ENCODE measurements around the gene IL1A. TPM values are rescaled to one million over a fixed set of nuclear protein-coding genes. Genes with fewer than 3 reads are reported as not detected.
A peak's percentile ranks its signal among the peaks of the same experiment; 100 is the strongest.
"Not testable (repeated sequence)": the region's sequence is repeated elsewhere in the genome, so short reads cannot be mapped to it uniquely, and the experiment has no call there.

IL1A gene, protein sequence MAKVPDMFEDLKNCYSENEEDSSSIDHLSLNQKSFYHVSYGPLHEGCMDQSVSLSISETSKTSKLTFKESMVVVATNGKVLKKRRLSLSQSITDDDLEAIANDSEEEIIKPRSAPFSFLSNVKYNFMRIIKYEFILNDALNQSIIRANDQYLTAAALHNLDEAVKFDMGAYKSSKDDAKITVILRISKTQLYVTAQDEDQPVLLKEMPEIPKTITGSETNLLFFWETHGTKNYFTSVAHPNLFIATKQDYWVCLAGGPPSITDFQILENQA
- total RNA-seq (not detected in 2 replicates), polyA plus RNA-seq (not detected in 2 replicates)

DNA sequence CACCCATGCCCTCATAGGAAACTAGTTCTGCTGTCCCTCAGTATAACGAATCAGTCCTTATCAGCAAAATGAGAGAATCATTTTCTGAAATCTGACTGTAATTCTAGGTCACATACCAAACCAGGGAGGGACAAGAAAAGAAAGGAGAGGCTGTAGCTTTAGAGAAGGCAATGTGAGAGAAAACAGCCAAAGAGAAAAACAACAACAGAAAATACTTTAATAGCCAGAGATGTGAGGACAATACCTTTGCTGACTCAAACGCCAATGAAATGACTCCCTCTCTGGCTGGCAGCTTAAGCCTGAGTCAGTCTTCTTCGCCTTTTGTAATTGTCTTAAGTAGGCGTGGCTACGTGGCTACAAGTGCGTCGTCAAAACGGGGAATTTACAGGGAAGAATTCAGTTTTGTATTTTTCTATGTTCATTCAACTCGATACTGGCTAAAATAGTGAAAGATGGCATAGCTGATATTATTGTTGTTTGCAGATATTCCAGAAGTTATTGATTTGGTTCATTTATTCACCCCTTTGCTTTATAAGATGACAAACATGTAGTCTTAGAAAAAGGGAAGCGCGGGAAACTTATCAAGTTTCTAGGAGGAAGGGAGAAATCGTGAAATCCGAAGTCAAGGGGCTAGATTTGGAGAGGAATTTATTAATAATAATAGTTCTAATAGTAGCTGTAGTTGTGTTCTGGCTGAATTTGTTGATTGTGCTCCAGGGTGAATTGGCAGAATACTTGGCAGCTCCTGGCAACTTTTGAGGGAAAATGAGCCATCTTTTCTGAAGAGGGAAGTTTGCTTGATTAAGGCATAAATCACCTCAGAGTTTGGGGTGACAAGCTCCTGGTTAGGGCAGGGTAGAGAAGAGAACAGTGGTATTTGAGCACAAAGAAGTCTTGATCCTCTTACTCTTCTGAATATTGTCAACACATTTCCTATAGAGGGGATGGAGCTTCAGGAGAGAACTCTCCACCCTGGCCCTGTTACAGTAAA, at the start of gene IL1A:
TSS of gene IL1A (minus strand) at position 295 of the 991 bp plus-strand sequence. CDS start 723 bp downstream, outside the sequence.
- Histone ChIP-seq H3K9me3 (ENCODE audit: low read depth) (no peaks in the 10 kb centered on the region), H3K27me3 (no peaks in the 10 kb centered on the region), H3K36me3 (no peaks in the 10 kb centered on the region), H3K27ac (no peak within 1 kb of the TSS), H3K4me3 (no peak within 1 kb of the TSS), H3K4me1 (ENCODE audit: low read depth) (no peaks in the 10 kb centered on the region)
- TF ChIP-seq, protein P1, sequence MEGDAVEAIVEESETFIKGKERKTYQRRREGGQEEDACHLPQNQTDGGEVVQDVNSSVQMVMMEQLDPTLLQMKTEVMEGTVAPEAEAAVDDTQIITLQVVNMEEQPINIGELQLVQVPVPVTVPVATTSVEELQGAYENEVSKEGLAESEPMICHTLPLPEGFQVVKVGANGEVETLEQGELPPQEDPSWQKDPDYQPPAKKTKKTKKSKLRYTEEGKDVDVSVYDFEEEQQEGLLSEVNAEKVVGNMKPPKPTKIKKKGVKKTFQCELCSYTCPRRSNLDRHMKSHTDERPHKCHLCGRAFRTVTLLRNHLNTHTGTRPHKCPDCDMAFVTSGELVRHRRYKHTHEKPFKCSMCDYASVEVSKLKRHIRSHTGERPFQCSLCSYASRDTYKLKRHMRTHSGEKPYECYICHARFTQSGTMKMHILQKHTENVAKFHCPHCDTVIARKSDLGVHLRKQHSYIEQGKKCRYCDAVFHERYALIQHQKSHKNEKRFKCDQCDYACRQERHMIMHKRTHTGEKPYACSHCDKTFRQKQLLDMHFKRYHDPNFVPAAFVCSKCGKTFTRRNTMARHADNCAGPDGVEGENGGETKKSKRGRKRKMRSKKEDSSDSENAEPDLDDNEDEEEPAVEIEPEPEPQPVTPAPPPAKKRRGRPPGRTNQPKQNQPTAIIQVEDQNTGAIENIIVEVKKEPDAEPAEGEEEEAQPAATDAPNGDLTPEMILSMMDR (IDR thresholded peaks at IDR 0.05; ENCODE audit: low read depth, low read length): no peak
- DNase-seq (ENCODE audit: low read depth in 1 of 2, low spot score in 1 of 2): peak in 1 of 2 donors; percentile 71

DNA sequence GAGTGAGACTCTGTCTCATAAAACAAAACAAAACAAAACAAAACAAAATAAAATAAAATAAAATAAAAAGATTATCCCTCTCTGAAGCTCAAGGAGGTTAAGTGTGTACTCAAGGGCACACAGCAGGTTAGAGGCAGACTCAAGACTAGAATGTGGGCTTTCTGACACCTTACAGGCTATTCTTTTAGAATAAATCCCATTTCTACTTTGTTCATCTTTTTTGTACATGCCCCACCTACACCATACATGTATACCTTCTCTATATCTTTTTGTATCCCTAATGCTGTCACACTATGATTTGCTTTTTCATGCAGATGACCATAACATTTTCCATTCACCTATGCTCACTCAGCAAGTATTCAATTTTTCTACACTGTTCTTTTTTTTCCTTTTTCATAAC, 49.7 kb upstream of the IL1A start:
- Histone ChIP-seq H3K27ac (no peak overlapping the region), H3K36me3 (no peaks in the 10 kb centered on the region), H3K27me3 (no peaks in the 10 kb centered on the region), H3K4me3 (no peak overlapping the region), H3K9me3 (ENCODE audit: low read depth) (no peaks in the 10 kb centered on the region), H3K4me1 (ENCODE audit: low read depth) (no peaks in the 10 kb centered on the region)
- TF ChIP-seq, protein P1 (IDR thresholded peaks at IDR 0.05; ENCODE audit: low read depth, low read length): no peak
- DNase-seq (ENCODE audit: low read depth in 1 of 2, low spot score in 1 of 2): no peak

DNA sequence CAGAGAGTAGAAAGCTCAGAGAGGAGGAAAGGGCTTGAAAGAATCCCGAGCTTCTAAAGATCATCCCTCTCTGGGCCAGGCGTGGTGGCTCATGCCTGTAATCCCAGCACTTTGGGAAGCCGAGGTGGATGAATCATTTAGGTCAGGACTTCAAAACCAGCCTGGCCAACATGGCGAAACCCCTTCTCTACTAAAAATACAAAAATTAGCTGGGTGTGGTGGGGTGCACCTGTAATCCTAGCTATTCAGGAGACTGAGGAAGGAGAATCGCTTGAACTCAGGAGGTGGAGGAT, 49.3 kb upstream of the IL1A start:
- H3K36me3 ChIP-seq; H3K27ac ChIP-seq; H3K9me3 ChIP-seq (ENCODE audit: low read depth); DNase-seq (ENCODE audit: low read depth in 1 of 2, low spot score in 1 of 2); H3K27me3 ChIP-seq; H3K4me3 ChIP-seq; H3K4me1 ChIP-seq (ENCODE audit: low read depth): not testable (repeated sequence)

DNA sequence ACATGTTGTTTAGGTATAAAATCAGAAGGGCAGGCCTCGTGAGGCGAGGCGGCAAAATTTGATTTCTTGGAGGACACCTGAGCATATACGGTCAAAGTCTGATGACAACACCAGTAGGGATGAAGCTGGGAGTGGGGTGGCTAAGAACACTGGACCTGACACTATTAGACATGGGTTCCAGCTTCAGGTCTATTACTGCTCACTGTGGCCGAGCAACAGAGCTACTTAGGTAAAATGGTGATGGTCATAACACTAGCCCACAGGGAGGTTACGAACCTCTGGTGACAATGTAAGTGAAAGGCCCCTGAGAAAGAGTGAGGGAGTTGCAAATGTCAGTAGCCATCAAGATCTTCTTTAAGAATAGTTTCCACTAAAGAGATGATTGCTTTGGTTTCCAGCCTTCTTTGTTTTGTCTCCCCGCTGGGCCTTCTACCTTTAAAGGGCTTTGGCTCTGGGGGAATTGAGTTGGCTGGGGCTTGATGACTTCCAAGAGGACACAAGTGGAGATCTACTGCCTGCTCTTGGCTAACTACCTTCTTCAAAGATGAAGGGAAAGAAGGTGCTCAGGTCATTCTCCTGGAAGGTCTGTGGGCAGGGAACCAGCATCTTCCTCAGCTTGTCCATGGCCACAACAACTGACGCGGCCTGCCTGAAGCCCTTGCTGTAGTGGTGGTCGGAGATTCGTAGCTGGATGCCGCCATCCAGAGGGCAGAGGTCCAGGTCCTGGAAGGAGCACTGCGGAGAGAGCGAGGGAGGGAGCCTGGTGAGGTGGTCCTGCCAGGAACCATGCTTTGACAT, 48.7 kb upstream of the IL1A start:
- Histone ChIP-seq H3K9me3 (ENCODE audit: low read depth) (no peaks in the 10 kb centered on the region), H3K36me3 (no peaks in the 10 kb centered on the region), H3K4me1 (ENCODE audit: low read depth) (no peaks in the 10 kb centered on the region), H3K4me3 (no peak overlapping the region), H3K27me3 (no peaks in the 10 kb centered on the region), H3K27ac (no peak overlapping the region)
- DNase-seq (ENCODE audit: low read depth in 1 of 2, low spot score in 1 of 2): no peak
- TF ChIP-seq, protein P1 (IDR thresholded peaks at IDR 0.05; ENCODE audit: low read depth, low read length): no peak

DNA sequence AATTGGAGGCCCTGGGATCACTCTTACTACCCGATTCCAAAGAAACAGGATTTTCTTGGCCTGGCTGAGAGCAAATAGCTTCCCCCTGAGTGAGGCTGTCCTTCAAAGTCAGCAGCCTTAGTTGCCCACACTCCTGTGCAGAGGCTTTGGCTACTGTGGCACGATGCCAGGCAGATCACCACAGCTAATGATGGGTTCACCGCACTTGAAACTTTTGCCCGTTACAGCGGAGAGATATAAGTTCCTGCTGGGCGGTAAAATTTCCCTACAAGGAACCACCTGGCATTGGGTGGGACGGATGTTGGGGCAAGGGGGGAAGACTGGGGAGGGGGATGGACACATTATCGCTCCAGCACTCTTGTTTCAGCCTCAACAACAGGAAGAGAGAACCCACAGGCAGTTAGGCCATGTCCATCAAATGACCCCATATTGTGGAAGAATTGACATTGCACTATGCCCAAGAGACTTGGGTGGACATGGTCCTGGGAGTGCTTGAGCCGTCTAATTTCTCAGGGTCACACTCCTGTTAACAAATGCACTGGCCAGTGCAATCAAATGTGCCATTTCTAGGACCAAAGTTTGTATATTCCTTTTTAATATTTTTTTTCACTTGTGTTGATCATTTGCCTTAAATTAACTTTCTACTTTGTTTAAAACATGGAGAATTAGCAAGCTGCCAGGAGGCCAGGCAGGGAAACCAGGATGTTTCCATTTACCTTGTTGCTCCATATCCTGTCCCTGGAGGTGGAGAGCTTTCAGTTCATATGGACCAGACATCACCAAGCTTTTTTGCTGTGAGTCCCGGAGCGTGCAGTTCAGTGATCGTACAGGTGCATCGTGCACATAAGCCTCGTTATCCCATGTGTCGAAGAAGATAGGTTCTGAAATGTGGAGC, 47.9 kb upstream of the IL1A start:
- Histone ChIP-seq H3K9me3 (ENCODE audit: low read depth) (no peaks in the 10 kb centered on the region), H3K27me3 (no peaks in the 10 kb centered on the region), H3K27ac (no peak overlapping the region), H3K4me3 (no peak overlapping the region), H3K4me1 (ENCODE audit: low read depth) (no peaks in the 10 kb centered on the region), H3K36me3 (no peaks in the 10 kb centered on the region)
- no peak for DNase-seq (ENCODE audit: low read depth in 1 of 2, low spot score in 1 of 2)
- TF ChIP-seq, protein P1 (IDR thresholded peaks at IDR 0.05; ENCODE audit: low read depth, low read length): no peak

Measured in cardiac muscle cell (in vitro differentiated cells and primary cell).